Measurements from ENCODE around the gene SUCNR1. TPM values are rescaled to one million over a fixed set of nuclear protein-coding genes. Genes with fewer than 3 reads are reported as not detected.

SUCNR1 gene
- total RNA-seq, 1 experiment from 2014 or later, result not detected

GRCh38 chr3:151900460-151900859, 27.0 kb downstream of the SUCNR1 start:
- no peaks in the 10 kb centered on the region for H3K27me3 Mint-ChIP-seq (ENCODE audit: insufficient read depth, unreplicated experiment)
- H3K4me3 Mint-ChIP-seq (ENCODE audit: unreplicated experiment), result no peak overlapping the region
- H3K36me3 Mint-ChIP-seq (ENCODE audit: insufficient read depth, unreplicated experiment), result no peaks in the 10 kb centered on the region

GRCh38 chr3:151900884-151901643, 27.6 kb downstream of the SUCNR1 start:
- no peaks in the 10 kb centered on the region for H3K36me3 Mint-ChIP-seq (ENCODE audit: insufficient read depth, unreplicated experiment)
- peaks cover 7% of the 10 kb centered on the region for H3K4me1 Mint-ChIP-seq (ENCODE audit: low read depth, unreplicated experiment)
- BruUV-seq (replicated peaks), result no TSS peak
- H3K9me3 Mint-ChIP-seq (ENCODE audit: unreplicated experiment), result no peaks in the 10 kb centered on the region
- Histone ChIP-seq H3K9me3 (no peaks in the 10 kb centered on the region), H3K4me3 (ENCODE audit: low read depth, low read length) (no peak overlapping the region), H3K4me1 (no peaks in the 10 kb centered on the region), H3K36me3 (ENCODE audit: control insufficient read depth, insufficient read depth, low read length) (no peaks in the 10 kb centered on the region), H3K27me3 (replicated peaks; ENCODE audit: control insufficient read depth, insufficient read depth, low read length) (no peaks in the 10 kb centered on the region)
- POLR2A ChIA-PET, result no interaction called here
- no peak for DNase-seq
- intact Hi-C loops (cut with micrococcal nuclease; ENCODE audit: unreplicated experiment), result no loop called here
- no peaks in the 10 kb centered on the region for H3K27me3 Mint-ChIP-seq (ENCODE audit: insufficient read depth, unreplicated experiment)
- no peak overlapping the region for H3K4me3 Mint-ChIP-seq (ENCODE audit: unreplicated experiment)
- CTCF ChIA-PET, result no interaction called here
- no peak overlapping the region for H3K27ac Mint-ChIP-seq (ENCODE audit: unreplicated experiment)
- no peak for TF ChIP-seq CTCF (IDR thresholded peaks at IDR 0.05; ENCODE audit: insufficient read depth in 1 of 2, low read depth in 1 of 2, low read length in 1 of 2, severe bottlenecking in 1 of 2, unreplicated experiment in 1 of 2)

More at GRCh38 chr3:151900460-151900859, 27.0 kb downstream of the SUCNR1 start:
- H3K36me3 ChIP-seq (ENCODE audit: control insufficient read depth, insufficient read depth, low read length), result no peaks in the 10 kb centered on the region
- no peaks in the 10 kb centered on the region for H3K9me3 ChIP-seq
- no peaks in the 10 kb centered on the region for H3K27me3 ChIP-seq (replicated peaks; ENCODE audit: control insufficient read depth, insufficient read depth, low read length)
- BruUV-seq (replicated peaks), result no TSS peak
- H3K9me3 Mint-ChIP-seq (ENCODE audit: unreplicated experiment), result no peaks in the 10 kb centered on the region
- no peak for TF ChIP-seq CTCF (IDR thresholded peaks at IDR 0.05; ENCODE audit: insufficient read depth in 1 of 2, low read depth in 1 of 2, low read length in 1 of 2, severe bottlenecking in 1 of 2, unreplicated experiment in 1 of 2)
- 0 out of 2 replicates have a peak, but pooled peaks cover 4% of the 10 kb centered on the region for H3K4me1 ChIP-seq
- H3K4me3 ChIP-seq (ENCODE audit: low read depth, low read length), result no peak overlapping the region
- intact Hi-C loops (cut with micrococcal nuclease; ENCODE audit: unreplicated experiment), result no loop called here
- CTCF ChIA-PET, result no interaction called here
- peaks cover 7% of the 10 kb centered on the region for H3K4me1 Mint-ChIP-seq (ENCODE audit: low read depth, unreplicated experiment)
- POLR2A ChIA-PET, result interaction anchor here (0.6 kb wide), 1 partner anchor 9 kb away, joined by 3 read pairs; no protein-coding TSS in a partner anchor
- no peak for DNase-seq
- no peak overlapping the region for H3K27ac Mint-ChIP-seq (ENCODE audit: unreplicated experiment)

DNA sequence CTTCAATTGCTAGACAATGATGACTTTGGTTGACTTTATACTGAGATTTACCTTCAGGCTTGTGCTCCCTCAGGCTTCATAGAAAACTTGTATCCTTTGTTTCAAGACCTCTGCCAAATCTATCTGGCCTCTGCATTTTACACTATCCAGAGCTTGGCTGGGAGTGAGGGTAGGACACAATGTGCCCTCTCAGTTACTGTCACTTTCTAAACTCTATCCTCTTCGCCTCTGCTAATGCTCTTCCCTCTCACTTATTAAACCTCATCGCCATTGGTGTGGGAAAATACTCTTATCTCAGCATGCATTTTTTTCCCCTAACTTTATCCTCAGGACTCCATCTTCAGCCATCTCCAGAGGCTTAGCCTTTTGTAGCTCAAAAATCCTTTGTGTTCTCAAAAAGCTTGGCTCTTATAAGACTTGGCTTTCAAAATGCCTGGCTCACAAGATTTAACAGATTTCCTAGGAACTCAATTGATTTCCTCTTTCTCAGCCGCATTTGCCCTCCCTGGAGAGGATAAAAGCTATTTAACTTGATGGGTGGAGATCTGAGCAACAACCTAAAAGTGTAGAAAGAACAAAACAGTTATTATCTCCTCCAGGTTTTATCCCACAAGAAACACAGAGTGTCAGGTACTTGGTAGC, 28.3 kb downstream of the SUCNR1 start:
- Mint-ChIP-seq H3K4me3 (ENCODE audit: unreplicated experiment) (no peak overlapping the region), H3K36me3 (ENCODE audit: insufficient read depth, unreplicated experiment) (no peaks in the 10 kb centered on the region), H3K27ac (ENCODE audit: unreplicated experiment) (no peak overlapping the region), H3K9me3 (ENCODE audit: unreplicated experiment) (no peaks in the 10 kb centered on the region), H3K27me3 (ENCODE audit: insufficient read depth, unreplicated experiment) (no peaks in the 10 kb centered on the region), H3K4me1 (ENCODE audit: low read depth, unreplicated experiment) (peaks cover 7% of the 10 kb centered on the region)
- CTCF ChIA-PET, result no interaction called here
- no peak for DNase-seq
- no TSS peak for BruUV-seq (replicated peaks)
- Histone ChIP-seq H3K4me1 (no peaks in the 10 kb centered on the region), H3K9me3 (no peaks in the 10 kb centered on the region), H3K36me3 (ENCODE audit: control insufficient read depth, insufficient read depth, low read length) (no peaks in the 10 kb centered on the region), H3K27me3 (replicated peaks; ENCODE audit: control insufficient read depth, insufficient read depth, low read length) (no peaks in the 10 kb centered on the region), H3K4me3 (ENCODE audit: low read depth, low read length) (no peak overlapping the region)
- POLR2A ChIA-PET, result no interaction called here
- no peak for TF ChIP-seq CTCF (IDR thresholded peaks at IDR 0.05; ENCODE audit: insufficient read depth in 1 of 2, low read depth in 1 of 2, low read length in 1 of 2, severe bottlenecking in 1 of 2, unreplicated experiment in 1 of 2)
- intact Hi-C loops (cut with micrococcal nuclease; ENCODE audit: unreplicated experiment), result no loop called here

Measured in Caco-2 (cell line).